Vagina (tissue), 2 donors: ENCODE data around the gene PRMT7.

Experiments
- POLR2A ChIP-seq, 2 donors: fragments of 450-650 bp; IDR thresholded peaks; one replicate each; pipeline ENCODE4 v1.6.1; 2017; ENCODE audit warnings: antibody characterized with exemption in 2 of 2, mild to moderate bottlenecking in 2 of 2, moderate library complexity in 2 of 2
- POLR2AphosphoS5 ChIP-seq, 2 donors: sonication (generic); formaldehyde crosslinking; IDR thresholded peaks; one replicate each; pipeline ENCODE4 v1.9.0; 2017; ENCODE audit warnings: antibody characterized with exemption in 2 of 2, mild to moderate bottlenecking in 2 of 2, low read depth in 1 of 2; ENCODE audit not compliant: insufficient read depth in 1 of 2
- TF ChIP-seq, protein P1 (sequence below), 3 experiments: fragments of 450-650 bp in 2 of 3; fragments of 200-600 bp in 1 of 3; sonication (generic) in 1 of 3; IDR thresholded peaks; one replicate each; pipeline ENCODE4 v1.5.1; 2017 to 2019; ENCODE audit warnings: antibody characterized with exemption in 3 of 3, mild to moderate bottlenecking in 2 of 3, moderate library complexity in 2 of 3

DNA sequence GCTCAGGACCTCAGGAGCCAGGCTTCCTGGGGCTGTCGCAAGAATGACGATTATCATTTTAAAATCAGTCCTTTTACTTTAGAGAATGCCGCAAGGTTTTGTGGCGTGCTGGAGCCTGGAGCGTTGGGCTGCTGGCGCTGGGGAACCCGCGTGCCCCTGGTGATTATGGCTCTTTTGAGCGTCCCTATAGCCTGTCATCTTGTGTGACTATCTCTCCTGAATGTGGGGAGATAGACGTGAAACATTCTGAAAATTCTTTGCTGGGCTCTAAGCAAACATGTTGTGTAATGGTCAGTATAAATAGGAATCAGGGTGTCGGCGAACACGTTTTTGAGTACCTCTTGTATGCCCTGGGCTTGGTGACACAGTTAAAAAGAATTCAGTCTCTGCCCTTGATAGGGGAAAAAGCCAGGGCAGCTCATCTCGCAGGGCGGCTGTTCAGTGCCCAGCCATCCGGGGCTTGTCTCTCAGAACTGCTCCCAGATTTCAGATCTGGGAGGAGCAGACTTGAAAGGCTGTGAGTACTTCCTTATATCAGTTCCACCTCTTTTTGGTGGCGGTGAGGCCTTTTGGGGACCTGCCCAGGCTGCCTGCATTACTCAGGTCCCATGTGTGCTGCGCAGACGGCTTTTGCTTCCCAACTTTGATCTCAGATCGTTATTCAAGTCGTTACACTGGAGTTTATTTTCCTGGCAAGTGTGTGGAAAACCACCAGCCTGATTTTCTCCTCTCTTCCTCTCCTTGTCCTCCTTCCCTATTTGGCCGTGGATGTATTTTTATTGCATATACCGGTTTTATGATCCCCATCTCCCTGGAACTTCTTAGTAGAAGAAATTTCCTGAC, 45.5 kb upstream of the PRMT7 start:
- TF ChIP-seq, protein P1, sequence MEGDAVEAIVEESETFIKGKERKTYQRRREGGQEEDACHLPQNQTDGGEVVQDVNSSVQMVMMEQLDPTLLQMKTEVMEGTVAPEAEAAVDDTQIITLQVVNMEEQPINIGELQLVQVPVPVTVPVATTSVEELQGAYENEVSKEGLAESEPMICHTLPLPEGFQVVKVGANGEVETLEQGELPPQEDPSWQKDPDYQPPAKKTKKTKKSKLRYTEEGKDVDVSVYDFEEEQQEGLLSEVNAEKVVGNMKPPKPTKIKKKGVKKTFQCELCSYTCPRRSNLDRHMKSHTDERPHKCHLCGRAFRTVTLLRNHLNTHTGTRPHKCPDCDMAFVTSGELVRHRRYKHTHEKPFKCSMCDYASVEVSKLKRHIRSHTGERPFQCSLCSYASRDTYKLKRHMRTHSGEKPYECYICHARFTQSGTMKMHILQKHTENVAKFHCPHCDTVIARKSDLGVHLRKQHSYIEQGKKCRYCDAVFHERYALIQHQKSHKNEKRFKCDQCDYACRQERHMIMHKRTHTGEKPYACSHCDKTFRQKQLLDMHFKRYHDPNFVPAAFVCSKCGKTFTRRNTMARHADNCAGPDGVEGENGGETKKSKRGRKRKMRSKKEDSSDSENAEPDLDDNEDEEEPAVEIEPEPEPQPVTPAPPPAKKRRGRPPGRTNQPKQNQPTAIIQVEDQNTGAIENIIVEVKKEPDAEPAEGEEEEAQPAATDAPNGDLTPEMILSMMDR (IDR thresholded peaks at IDR 0.05): no peak
- TF ChIP-seq POLR2AphosphoS5 (IDR thresholded peaks at IDR 0.05; ENCODE audit: insufficient read depth in 1 of 2, low read depth in 1 of 2) (peak in 1 of 2 donors; percentile 65), POLR2A (IDR thresholded peaks at IDR 0.05) (peak in 1 of 2 donors; percentile 34)
